Right atrium auricular region (tissue), 2 donors: ENCODE measurements around the gene CDC14A. TPM values are rescaled to one million over a fixed set of nuclear protein-coding genes. Genes with fewer than 3 reads are reported as not detected.
A peak's percentile ranks its signal among the peaks of the same experiment; 100 is the strongest.
"Not testable (repeated sequence)": the region's sequence is repeated elsewhere in the genome, so short reads cannot be mapped to it uniquely, and the experiment has no call there.

Source experiments
- DNase-seq: peaks from one replicate; pipeline ENCODE4 v3.0.0-alpha.2; 2019; ENCODE audit warnings: low spot score
- H3K27ac ChIP-seq, 2 donors: fragments of 200-600 bp; sonication (generic); 1 replicate in 1 of 2; 2 replicates in 1 of 2; pipeline ENCODE4 v1.5.1; 2016 to 2019
- H3K27me3 ChIP-seq, 2 donors: fragments of 200-600 bp; sonication (generic); one replicate each; pipeline versions ENCODE4 v1.5.1 to v1.6.0; 2017 to 2019
- H3K36me3 ChIP-seq: fragments of 200-600 bp; sonication (generic); one replicate; pipeline ENCODE4 v1.5.1; 2016
- H3K4me1 ChIP-seq, 2 donors: fragments of 200-600 bp; sonication (generic); one replicate each; pipeline versions ENCODE4 v1.5.1 to v1.6.0; 2017 to 2019
- H3K4me3 ChIP-seq, 2 donors: fragments of 200-600 bp; sonication (generic); 1 replicate in 1 of 2; 2 replicates in 1 of 2; pipeline ENCODE4 v1.5.1; 2017 to 2019; ENCODE audit warnings: mild to moderate bottlenecking in 1 of 2, moderate library complexity in 1 of 2
- H3K9me3 ChIP-seq, 2 donors: fragments of 200-600 bp; sonication (generic); one replicate each; pipeline ENCODE4 v1.5.1; 2019
- CTCF ChIP-seq, 2 donors: fragments of 200-600 bp; sonication (generic); IDR thresholded peaks; one replicate each; pipeline ENCODE4 v1.5.1; 2019; ENCODE audit warnings: antibody characterized with exemption in 2 of 2
- total RNA-seq, 2 donors: library from RNA; depleted of rRNA; stranded (reverse); fragments of >200 nt; gene quantifications; one replicate each; pipeline ENCODE4 v1.1.0, GENCODE V29; 2016

CDC14A gene
- total RNA-seq, 2 donors from 2014 or later = 5.3 to 5.5 TPM

- no peak overlapping the region for H3K4me3 ChIP-seq
- H3K9me3 ChIP-seq = no peaks in the 10 kb centered on the region
- H3K4me1 ChIP-seq = peaks cover 0 to 11% of the 10 kb centered on the region in 2 donors
- no peak for DNase-seq
- TF ChIP-seq CTCF (IDR thresholded peaks at IDR 0.05) = no peak
- no peaks in the 10 kb centered on the region for H3K36me3 ChIP-seq
- H3K27ac ChIP-seq = no peak overlapping the region
- no peaks in the 10 kb centered on the region for H3K27me3 ChIP-seq
These were observed 46.3 kb downstream of the CDC14A start for GRCh38 chr1:100398648-100399047.

GRCh38 chr1:100400404-100400803 lies 48.1 kb downstream of the CDC14A start:
- peaks cover 0 to 11% of the 10 kb centered on the region in 2 donors for H3K4me1 ChIP-seq
- no peak for TF ChIP-seq CTCF (IDR thresholded peaks at IDR 0.05)
- peak overlapping the region in 1 of 2 donors; percentile 36 for H3K27ac ChIP-seq
- no peak overlapping the region for H3K4me3 ChIP-seq
- H3K9me3 ChIP-seq = no peaks in the 10 kb centered on the region
- DNase-seq = no peak
- no peaks in the 10 kb centered on the region for H3K36me3 ChIP-seq
- H3K27me3 ChIP-seq = no peaks in the 10 kb centered on the region

GRCh38 chr1:100404821-100405220 lies 52.5 kb downstream of the CDC14A start:
- Histone ChIP-seq H3K27me3 (no peaks in the 10 kb centered on the region), H3K4me1 (peaks cover 0 to 6% of the 10 kb centered on the region in 2 donors), H3K36me3 (no peaks in the 10 kb centered on the region), H3K27ac (no peak overlapping the region), H3K4me3 (no peak overlapping the region), H3K9me3 (no peaks in the 10 kb centered on the region)
- TF ChIP-seq CTCF (IDR thresholded peaks at IDR 0.05) = no peak
- no peak for DNase-seq

GRCh38 chr1:100405902-100406301 lies 53.6 kb downstream of the CDC14A start:
- H3K9me3 ChIP-seq, H3K27me3 ChIP-seq, DNase-seq, H3K27ac ChIP-seq, H3K36me3 ChIP-seq, H3K4me1 ChIP-seq, H3K4me3 ChIP-seq: not testable (repeated sequence)

- not testable (repeated sequence) for H3K27me3 ChIP-seq, H3K9me3 ChIP-seq, H3K27ac ChIP-seq, H3K36me3 ChIP-seq, H3K4me1 ChIP-seq, DNase-seq, H3K4me3 ChIP-seq
These were observed 55.1 kb downstream of the CDC14A start for GRCh38 chr1:100407390-100407789.

- TF ChIP-seq CTCF (IDR thresholded peaks at IDR 0.05) = no peak
- Histone ChIP-seq H3K36me3 (no peaks in the 10 kb centered on the region), H3K4me3 (no peak overlapping the region), H3K4me1 (peaks cover 0 to 6% of the 10 kb centered on the region in 2 donors), H3K27ac (no peak overlapping the region), H3K9me3 (no peaks in the 10 kb centered on the region), H3K27me3 (no peaks in the 10 kb centered on the region)
- no peak for DNase-seq
These were observed 58.7 kb downstream of the CDC14A start for GRCh38 chr1:100411019-100411418.

GRCh38 chr1:100411574-100411973 lies 59.3 kb downstream of the CDC14A start:
- TF ChIP-seq CTCF (IDR thresholded peaks at IDR 0.05) = no peak
- no peak overlapping the region for H3K27ac ChIP-seq

More at GRCh38 chr1:100411574-100411973, 59.3 kb downstream of the CDC14A start:
- no peak for DNase-seq
- H3K4me1 ChIP-seq = peaks cover 0 to 6% of the 10 kb centered on the region in 2 donors
- no peak overlapping the region for H3K4me3 ChIP-seq
- no peaks in the 10 kb centered on the region for H3K27me3 ChIP-seq
- no peaks in the 10 kb centered on the region for H3K9me3 ChIP-seq
- H3K36me3 ChIP-seq = no peaks in the 10 kb centered on the region
